Neuronal stem cell (in vitro differentiated cells): ENCODE data around the gene HTR6.

Source experiments
- DNase-seq: peaks from one replicate; pipeline ENCODE4 v3.0.0-alpha.2; 2013; ENCODE audit warnings: low spot score
- H2AFZ ChIP-seq: one replicate; pipeline ENCODE4 v1.6.1; 2013; ENCODE audit warnings: mild to moderate bottlenecking, low read length, inconsistent platforms
- H2AK5ac ChIP-seq: 2 replicates; pipeline ENCODE4 v1.6.1; 2013; ENCODE audit warnings: low read depth, mild to moderate bottlenecking, inconsistent platforms, low read length, moderate library complexity, mixed read lengths
- H2BK120ac ChIP-seq: 2 replicates; pipeline ENCODE4 v1.6.1; 2013; ENCODE audit warnings: low read depth, mild to moderate bottlenecking, inconsistent platforms, low read length, moderate library complexity, mixed read lengths
- H2BK12ac ChIP-seq: one replicate; pipeline ENCODE4 v1.6.1; 2013; ENCODE audit warnings: low read length, inconsistent platforms
- H2BK15ac ChIP-seq: 2 replicates; pipeline ENCODE4 v1.6.1; 2013; ENCODE audit warnings: mild to moderate bottlenecking, low read length, inconsistent platforms, mixed read lengths
- H2BK5ac ChIP-seq: one replicate; pipeline ENCODE4 v1.6.1; 2013; ENCODE audit warnings: inconsistent platforms, mild to moderate bottlenecking, low read length, moderate library complexity
- H3K14ac ChIP-seq: one replicate; pipeline ENCODE4 v1.6.1; 2013; ENCODE audit warnings: low read length, inconsistent platforms
- H3K18ac ChIP-seq: 2 replicates; pipeline ENCODE4 v1.6.1; 2013; ENCODE audit warnings: low read length, inconsistent platforms
- H3K23ac ChIP-seq: 2 replicates; pipeline ENCODE4 v1.6.1; 2013; ENCODE audit warnings: low read depth, mild to moderate bottlenecking, mixed read lengths, low read length, inconsistent platforms; ENCODE audit not compliant: poor library complexity
- H3K27ac ChIP-seq: replicated peaks from 3 replicates; pipeline ENCODE4 v1.5.1; 2013; ENCODE audit warnings: low read length, inconsistent platforms
- H3K27me3 ChIP-seq, 3 experiments: 2 replicates each; pipeline ENCODE4 v1.6.1; 2013; ENCODE audit warnings: low read length in 3 of 3, mild to moderate bottlenecking in 2 of 3, inconsistent platforms in 1 of 3, low read depth in 1 of 3, mixed read lengths in 1 of 3, moderate library complexity in 1 of 3; ENCODE audit not compliant: control insufficient read depth in 3 of 3, insufficient read depth in 3 of 3
- H3K36me3 ChIP-seq, 2 donors: replicated peaks in 1 of 2; 2 replicates each; pipeline ENCODE4 v1.6.1; 2013; ENCODE audit warnings: low read length in 2 of 2; ENCODE audit not compliant: control insufficient read depth in 2 of 2, insufficient read depth in 2 of 2
- H3K4ac ChIP-seq: 2 replicates; pipeline ENCODE4 v1.6.1; 2013; ENCODE audit warnings: inconsistent platforms, mild to moderate bottlenecking, low read length, moderate library complexity
- H3K4me1 ChIP-seq, 2 donors: 1 replicate in 1 of 2; 2 replicates in 1 of 2; pipeline ENCODE4 v1.6.1; 2013; ENCODE audit warnings: low read length in 2 of 2, low read depth in 1 of 2; ENCODE audit not compliant: control insufficient read depth in 2 of 2, insufficient read depth in 1 of 2
- H3K4me2 ChIP-seq: one replicate; pipeline ENCODE4 v1.6.1; 2013; ENCODE audit warnings: mild to moderate bottlenecking, low read length, inconsistent platforms; ENCODE audit not compliant: insufficient read depth, poor library complexity, severe bottlenecking
- H3K4me3 ChIP-seq, 2 donors: 2 replicates each; pipeline ENCODE4 v1.5.1; 2013; ENCODE audit warnings: low read length in 2 of 2, mild to moderate bottlenecking in 2 of 2, inconsistent platforms in 1 of 2, moderate library complexity in 1 of 2
- H3K79me1 ChIP-seq: one replicate; pipeline ENCODE4 v1.6.1; 2013; ENCODE audit warnings: low read depth, mild to moderate bottlenecking, inconsistent platforms, low read length, moderate library complexity
- H3K9ac ChIP-seq: one replicate; pipeline ENCODE4 v1.6.1; 2013; ENCODE audit warnings: mild to moderate bottlenecking, low read depth, low read length, inconsistent platforms; ENCODE audit not compliant: poor library complexity
- H3K9me3 ChIP-seq, 2 donors: replicated peaks in 1 of 2; 2 replicates each; pipeline versions ENCODE3 to v1.6.1; 2013; ENCODE audit warnings: low read length in 2 of 2, mild to moderate bottlenecking in 2 of 2, inconsistent platforms in 1 of 2, low read depth in 1 of 2, mixed read lengths in 1 of 2, moderate library complexity in 1 of 2; ENCODE audit not compliant: control insufficient read depth in 2 of 2, insufficient read depth in 1 of 2
- H4K8ac ChIP-seq: one replicate; pipeline ENCODE4 v1.6.1; 2013; ENCODE audit warnings: low read depth, mild to moderate bottlenecking, inconsistent platforms, low read length, moderate library complexity
- H4K91ac ChIP-seq: one replicate; pipeline ENCODE4 v1.6.1; 2013; ENCODE audit warnings: low read length, low read depth, mild to moderate bottlenecking, inconsistent platforms; ENCODE audit not compliant: poor library complexity
- WGBS, 2 donors: extraction: QIAGEN DNeasy Blood & Tissue Kit; methylation state at CpG; one replicate each; pipeline ENCODE4 v1.1.7; 2013; ENCODE audit warnings: missing lambda C conversion rate in 2 of 2, mixed read lengths in 1 of 2; ENCODE audit not compliant: insufficient read length in 2 of 2, insufficient replicate concordance in 1 of 2; ENCODE audit errors: extremely low coverage in 2 of 2; 5-methylcytosine and 5-hydroxymethylcytosine counted together

HTR6 gene

DNA sequence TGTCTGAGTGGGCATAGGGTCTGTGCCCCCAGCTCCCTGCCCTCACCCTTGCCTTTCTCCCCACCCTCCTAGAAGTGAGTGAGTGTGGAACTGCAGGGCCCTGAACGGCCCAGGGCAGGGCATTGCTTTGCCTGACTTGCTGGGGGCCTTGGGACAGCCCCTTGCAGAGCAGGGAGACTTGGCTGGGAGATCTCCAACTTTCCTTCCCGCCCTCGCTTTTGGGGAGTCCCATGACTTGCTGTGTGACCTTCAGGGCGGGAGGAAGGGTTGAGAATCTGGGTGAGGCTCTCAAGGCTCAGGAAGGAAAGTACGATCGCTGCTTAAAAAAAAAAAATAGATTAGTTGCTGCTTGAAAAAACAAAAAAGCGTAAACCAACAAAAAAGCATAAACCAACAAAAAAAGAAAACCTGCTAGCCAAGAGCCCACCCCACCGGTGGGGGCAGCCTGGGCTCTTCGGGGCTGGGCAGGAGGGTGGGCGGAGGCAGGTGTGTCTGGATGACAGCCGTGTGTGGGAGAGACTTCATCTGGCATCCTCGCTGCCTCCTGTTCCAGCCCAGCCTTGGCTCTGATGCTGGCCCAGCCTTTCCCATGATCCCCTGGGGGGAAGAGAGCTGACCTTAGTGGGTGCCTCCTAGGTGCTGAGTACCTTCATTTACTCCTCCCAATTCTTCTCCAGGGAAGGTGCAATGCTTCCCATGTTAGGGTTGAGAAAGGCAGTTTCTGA lies 14.1 kb upstream of the HTR6 start:
- H3K9ac ChIP-seq = no peak overlapping the region
- H3K27ac ChIP-seq = no peak overlapping the region
- peak overlapping the region; percentile 69 for H2AFZ ChIP-seq
- no peak overlapping the region for H3K4me3 ChIP-seq
- DNase-seq = no peak
- peak overlapping the region; percentile 96 for H2AK5ac ChIP-seq
- peak overlapping the region; percentile 34 for H3K23ac ChIP-seq
- peak overlapping the region; percentile 65 for H3K14ac ChIP-seq
- H3K36me3 ChIP-seq = no peaks in the 10 kb centered on the region
- no peaks in the 10 kb centered on the region for H3K9me3 ChIP-seq
- peaks cover 0 to 22% (median 8%) of the 10 kb centered on the region in 3 experiments for H3K27me3 ChIP-seq
- no peak overlapping the region for H3K18ac ChIP-seq
- no peak overlapping the region for H2BK12ac ChIP-seq
- H2BK120ac ChIP-seq = no peak overlapping the region
- WGBS, 2 donors = no CpG with 5 or more reads among the region's 12 CpGs
- H2BK5ac ChIP-seq = no peak overlapping the region
- H4K8ac ChIP-seq = no peak overlapping the region
- H4K91ac ChIP-seq = no peak overlapping the region
- no peak overlapping the region for H3K4ac ChIP-seq
- no peak overlapping the region for H3K4me2 ChIP-seq
- H2BK15ac ChIP-seq = peak overlapping the region; percentile 9
- peaks cover 3 to 10% of the 10 kb centered on the region in 2 donors for H3K4me1 ChIP-seq
- H3K79me1 ChIP-seq = peaks cover 9% of the 10 kb centered on the region

GRCh38 chr1:19651141-19651737 lies 13.4 kb upstream of the HTR6 start:
- no peak overlapping the region for H3K9ac ChIP-seq
- H2BK120ac ChIP-seq = no peak overlapping the region
- H3K4ac ChIP-seq = no peak overlapping the region
- no peak overlapping the region for H3K4me2 ChIP-seq
- no peak overlapping the region for H3K23ac ChIP-seq
- H3K27me3 ChIP-seq = peaks cover 0 to 16% (median 2%) of the 10 kb centered on the region in 3 experiments
- no peaks in the 10 kb centered on the region for H3K36me3 ChIP-seq
- H4K8ac ChIP-seq = no peak overlapping the region
- H3K79me1 ChIP-seq = peaks cover 6% of the 10 kb centered on the region
- H4K91ac ChIP-seq = no peak overlapping the region
- no peak overlapping the region for H3K27ac ChIP-seq
- H3K9me3 ChIP-seq = no peaks in the 10 kb centered on the region
- no peak overlapping the region for H3K18ac ChIP-seq
- H2AK5ac ChIP-seq = peak overlapping the region; percentile 49
- no CpG with 5 or more reads among the region's 11 CpGs for WGBS, 2 donors
- peaks cover 3% of the 10 kb centered on the region in 2 donors for H3K4me1 ChIP-seq
- H3K4me3 ChIP-seq = no peak overlapping the region
- no peak overlapping the region for H2BK5ac ChIP-seq
- H2AFZ ChIP-seq = peak overlapping the region; percentile 69
- DNase-seq = no peak
- H2BK12ac ChIP-seq = no peak overlapping the region
- H2BK15ac ChIP-seq = no peak overlapping the region
- no peak overlapping the region for H3K14ac ChIP-seq

DNA sequence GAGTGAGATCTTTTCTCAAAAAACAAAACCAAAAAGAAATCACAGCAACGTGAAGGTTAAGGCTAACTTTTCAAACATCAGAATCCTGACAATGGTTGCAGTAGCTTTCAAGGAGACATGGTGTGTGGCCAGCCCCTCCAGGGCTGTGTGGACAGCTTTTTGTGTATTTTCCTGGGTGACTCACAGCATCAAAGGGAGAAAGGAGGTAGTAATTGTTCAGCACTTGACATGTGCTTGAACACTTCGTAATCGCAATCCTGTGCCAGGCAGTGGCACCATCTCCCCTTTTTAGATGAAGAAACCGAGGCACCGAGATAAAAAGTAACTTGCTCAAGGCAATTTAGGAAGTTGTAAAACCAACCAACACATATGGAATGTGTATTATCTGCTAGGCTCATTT lies 10.3 kb upstream of the HTR6 start:
- H2BK5ac ChIP-seq = no peak overlapping the region
- no peaks in the 10 kb centered on the region for H3K79me1 ChIP-seq
- H4K8ac ChIP-seq = no peak overlapping the region
- H2BK120ac ChIP-seq = no peak overlapping the region
- no peak overlapping the region for H3K4ac ChIP-seq
- no CpG with 5 or more reads among the region's 5 CpGs for WGBS, 2 donors
- H3K18ac ChIP-seq = no peak overlapping the region
- no peak overlapping the region for H3K14ac ChIP-seq
- no peaks in the 10 kb centered on the region for H3K36me3 ChIP-seq
- H2AK5ac ChIP-seq = no peak overlapping the region
- H2BK15ac ChIP-seq = no peak overlapping the region
- H3K4me1 ChIP-seq = peaks cover 3 to 19% of the 10 kb centered on the region in 2 donors
- H3K9me3 ChIP-seq = no peaks in the 10 kb centered on the region
- no peak for DNase-seq
- no peak overlapping the region for H4K91ac ChIP-seq
- H3K4me2 ChIP-seq = no peak overlapping the region
- H3K23ac ChIP-seq = no peak overlapping the region
- no peak overlapping the region for H2BK12ac ChIP-seq
- H3K4me3 ChIP-seq = no peak overlapping the region
- no peak overlapping the region for H3K27ac ChIP-seq
- no peak overlapping the region for H3K9ac ChIP-seq
- H2AFZ ChIP-seq = peak overlapping the region; percentile 74
- H3K27me3 ChIP-seq = no peaks in the 10 kb centered on the region

DNA sequence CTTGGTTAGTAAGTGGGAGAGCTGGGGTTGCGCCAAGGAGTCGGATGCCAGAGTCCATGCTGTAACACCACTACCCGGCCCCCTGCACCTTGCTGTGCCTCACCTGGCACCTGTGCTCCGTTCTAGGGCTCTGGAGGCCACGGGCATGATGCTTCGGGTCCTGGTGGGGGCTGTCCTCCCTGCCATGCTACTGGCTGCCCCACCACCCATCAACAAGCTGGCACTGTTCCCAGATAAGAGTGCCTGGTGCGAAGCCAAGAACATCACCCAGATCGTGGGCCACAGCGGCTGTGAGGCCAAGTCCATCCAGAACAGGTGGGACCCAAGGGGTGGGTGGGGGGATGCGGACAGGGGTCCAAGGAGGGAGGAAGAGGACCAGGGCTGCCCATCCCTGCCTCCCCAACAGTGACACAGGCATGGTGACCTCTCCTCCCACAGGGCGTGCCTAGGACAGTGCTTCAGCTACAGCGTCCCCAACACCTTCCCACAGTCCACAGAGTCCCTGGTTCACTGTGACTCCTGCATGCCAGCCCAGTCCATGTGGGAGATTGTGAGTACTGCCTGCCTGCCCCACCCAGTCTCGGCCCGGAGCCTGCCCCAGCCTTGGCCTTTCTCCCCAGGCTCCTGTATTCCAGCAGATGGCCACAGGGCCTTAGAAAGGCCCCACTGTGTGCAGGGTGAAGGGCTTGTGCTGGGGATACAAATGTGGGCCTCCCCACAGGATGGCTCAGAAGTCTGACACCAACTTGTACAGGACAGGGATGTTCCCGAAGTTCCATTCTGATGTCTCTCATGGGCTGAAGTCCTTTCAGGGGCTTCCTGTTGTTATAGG lies 9.6 kb upstream of the HTR6 start:
- no peak overlapping the region for H2AFZ ChIP-seq
- no peak overlapping the region for H3K23ac ChIP-seq
- H3K27ac ChIP-seq = no peak overlapping the region

More for the DNA sequence above, 9.6 kb upstream of the HTR6 start:
- Histone ChIP-seq H3K79me1 (no peaks in the 10 kb centered on the region), H3K14ac (peak overlapping the region; percentile 47), H3K9me3 (no peaks in the 10 kb centered on the region), H3K18ac (no peak overlapping the region), H3K4ac (no peak overlapping the region), H3K4me2 (no peak overlapping the region), H3K4me1 (peaks cover 3 to 20% of the 10 kb centered on the region in 2 donors), H4K8ac (no peak overlapping the region), H2BK15ac (no peak overlapping the region), H4K91ac (no peak overlapping the region), H3K9ac (no peak overlapping the region), H3K36me3 (no peaks in the 10 kb centered on the region), H3K4me3 (peak overlapping the region in 1 of 2 donors; percentile 10), H3K27me3 (no peaks in the 10 kb centered on the region), H2BK5ac (peak overlapping the region; percentile 68), H2AK5ac (peak overlapping the region; percentile 3), H2BK12ac (no peak overlapping the region), H2BK120ac (no peak overlapping the region)
- DNase-seq = no peak
- WGBS, 2 donors = no CpG with 5 or more reads among the region's 15 CpGs
